ENCODE data around the gene KARS1. TPM values are rescaled to one million over a fixed set of nuclear protein-coding genes. Genes with fewer than 3 reads are reported as not detected.

Gene KARS1
- total RNA-seq, 2 experiments from 2014 or later = 208 TPM

- Mint-ChIP-seq H3K4me1 (ENCODE audit: low read depth) (peaks cover 56% of the 10 kb centered on the region), H3K27me3 (ENCODE audit: low read depth) (no peaks in the 10 kb centered on the region), H3K36me3 (ENCODE audit: low read depth) (peaks cover 58% of the 10 kb centered on the region), H3K4me3 (no peak overlapping the region), H3K9me3 (ENCODE audit: insufficient read depth) (no peaks in the 10 kb centered on the region), H3K27ac (peak overlapping the region; percentile 54)
- DNase-seq (no peak), ATAC-seq (no peak)
- ChIA-PET CTCF (no interaction called here), POLR2A (no interaction called here)
Observed at GRCh38 chr16:75624921-75625334, 22.5 kb downstream of the KARS1 start.

- POLR2A ChIA-PET = interaction anchor here (0.6 to 3.7 kb wide), 17 partner anchors 10 to 316 kb away, joined by 3 to 88 read pairs (median 5); partner anchors contain the start of genes CFDP1, GABARAPL2, KARS1 and TERF2IP
- DNase-seq (peak; percentile 99), ATAC-seq (peak; percentile 95)
- Mint-ChIP-seq H3K36me3 (ENCODE audit: low read depth) (peaks cover 48% of the 10 kb centered on the region), H3K27me3 (ENCODE audit: low read depth) (no peaks in the 10 kb centered on the region), H3K27ac (peak within 1 kb of the TSS; percentile 98), H3K9me3 (ENCODE audit: insufficient read depth) (no peaks in the 10 kb centered on the region), H3K4me1 (ENCODE audit: low read depth) (peaks cover 38% of the 10 kb centered on the region), H3K4me3 (peak within 1 kb of the TSS; percentile 93)
- CTCF ChIA-PET = interaction anchor here (0.6 to 2.6 kb wide), 16 partner anchors 11 to 423 kb away, joined by 3 to 25 read pairs (median 4); partner anchors contain the start of genes KARS1, TERF2IP, TMEM170A and TMEM231
Observed at GRCh38 chr16:75622761-75623605, 24.5 kb downstream of the KARS1 start, which contains the start of gene ADAT1. ADAT1 (minus strand) TSS chr16:75623281; CDS start chr16:75620799, 2,482 bp downstream.

- no peaks in the 10 kb centered on the region for H3K27me3 Mint-ChIP-seq (ENCODE audit: low read depth)
- peak overlapping the region; percentile 93 for H3K4me3 Mint-ChIP-seq
- ATAC-seq (no peak), DNase-seq (no peak)
- peaks cover 41% of the 10 kb centered on the region for H3K36me3 Mint-ChIP-seq (ENCODE audit: low read depth)
- POLR2A ChIA-PET = interaction anchor here (0.7 to 3.7 kb wide), 4 partner anchors 11 to 188 kb away, joined by 3 to 88 read pairs (median 3); partner anchors contain the start of genes CFDP1, CHST6, KARS1 and TERF2IP
- CTCF ChIA-PET = interaction anchor here (0.7 to 2.6 kb wide), 15 partner anchors 20 to 156 kb away, joined by 3 to 25 read pairs (median 6); partner anchors contain the start of genes GABARAPL2, KARS1 and TERF2IP
- no peaks in the 10 kb centered on the region for H3K9me3 Mint-ChIP-seq (ENCODE audit: insufficient read depth)
- peak overlapping the region; percentile 31 for H3K27ac Mint-ChIP-seq
- H3K4me1 Mint-ChIP-seq (ENCODE audit: low read depth) = peaks cover 33% of the 10 kb centered on the region
Observed at GRCh38 chr16:75621170-75621477, 26.3 kb downstream of the KARS1 start.

GRCh38 chr16:75620326-75621169, 26.9 kb downstream of the KARS1 start:
- CTCF ChIA-PET = interaction anchor here (0.7 to 2.6 kb wide), 8 partner anchors 21 to 155 kb away, joined by 3 to 20 read pairs (median 6); no protein-coding TSS in a partner anchor
- POLR2A ChIA-PET = interaction anchor here (0.7 to 3.7 kb wide), 2 partner anchors 11 to 29 kb away, joined by 3 to 88 read pairs; partner anchors contain the start of genes KARS1 and TERF2IP
- Mint-ChIP-seq H3K4me1 (ENCODE audit: low read depth) (peaks cover 33% of the 10 kb centered on the region), H3K9me3 (ENCODE audit: insufficient read depth) (no peaks in the 10 kb centered on the region), H3K4me3 (peak overlapping the region; percentile 3), H3K27me3 (ENCODE audit: low read depth) (no peaks in the 10 kb centered on the region), H3K36me3 (ENCODE audit: low read depth) (peaks cover 40% of the 10 kb centered on the region), H3K27ac (peak overlapping the region; percentile 16)
- DNase-seq (peak; percentile 30), ATAC-seq (no peak)

GRCh38 chr16:75618780-75619179, 28.7 kb downstream of the KARS1 start:
- no peak for DNase-seq
- no peaks in the 10 kb centered on the region for H3K27me3 Mint-ChIP-seq (ENCODE audit: low read depth)
- peaks cover 33% of the 10 kb centered on the region for H3K4me1 Mint-ChIP-seq (ENCODE audit: low read depth)
- H3K27ac Mint-ChIP-seq = peak overlapping the region; percentile 5
- no peak overlapping the region for H3K4me3 Mint-ChIP-seq
- H3K9me3 Mint-ChIP-seq (ENCODE audit: insufficient read depth) = no peaks in the 10 kb centered on the region
- CTCF ChIA-PET = interaction anchor here (2.0 kb wide), 1 partner anchor 102 kb away, joined by 7 read pairs; no protein-coding TSS in a partner anchor
- no peak for ATAC-seq
- peaks cover 44% of the 10 kb centered on the region for H3K36me3 Mint-ChIP-seq (ENCODE audit: low read depth)
- POLR2A ChIA-PET = interaction anchor here (0.6 kb wide), 1 partner anchor 19 kb away, joined by 4 read pairs; no protein-coding TSS in a partner anchor

GRCh38 chr16:75617121-75617520, 30.3 kb downstream of the KARS1 start:
- Mint-ChIP-seq H3K9me3 (ENCODE audit: insufficient read depth) (no peaks in the 10 kb centered on the region), H3K36me3 (ENCODE audit: low read depth) (peaks cover 55% of the 10 kb centered on the region), H3K4me3 (no peak overlapping the region), H3K27ac (peak overlapping the region; percentile 79), H3K4me1 (ENCODE audit: low read depth) (peaks cover 29% of the 10 kb centered on the region), H3K27me3 (ENCODE audit: low read depth) (no peaks in the 10 kb centered on the region)
- ATAC-seq = no peak
- ChIA-PET POLR2A (no interaction called here), CTCF (no interaction called here)
- no peak for DNase-seq

- ChIA-PET POLR2A (interaction anchor here (2.0 kb wide), 1 partner anchor 31 kb away, joined by 4 read pairs; the partner anchor contains the start of genes KARS1 and TERF2IP), CTCF (interaction anchor here (0.6 kb wide), 1 partner anchor 52 kb away, joined by 3 read pairs; no protein-coding TSS in a partner anchor)
- Mint-ChIP-seq H3K27me3 (ENCODE audit: low read depth) (no peaks in the 10 kb centered on the region), H3K27ac (peak overlapping the region; percentile 79), H3K4me1 (ENCODE audit: low read depth) (peaks cover 23% of the 10 kb centered on the region), H3K4me3 (no peak overlapping the region), H3K36me3 (ENCODE audit: low read depth) (peaks cover 56% of the 10 kb centered on the region), H3K9me3 (ENCODE audit: insufficient read depth) (no peaks in the 10 kb centered on the region)
- DNase-seq = no peak
- peak; percentile 15 for ATAC-seq
Observed at GRCh38 chr16:75616521-75617010, 30.9 kb downstream of the KARS1 start.

GRCh38 chr16:75615619-75616018, 31.8 kb downstream of the KARS1 start:
- DNase-seq (no peak), ATAC-seq (no peak)
- ChIA-PET CTCF (interaction anchor here (0.6 to 0.9 kb wide), 2 partner anchors 25 to 33 kb away, joined by 3 read pairs; partner anchors contain the start of gene TERF2IP), POLR2A (interaction anchor here (1.3 to 2.0 kb wide), 2 partner anchors 29 to 32 kb away, joined by 3 to 4 read pairs; partner anchors contain the start of genes KARS1 and TERF2IP)
- no peaks in the 10 kb centered on the region for H3K27me3 Mint-ChIP-seq (ENCODE audit: low read depth)
- H3K4me1 Mint-ChIP-seq (ENCODE audit: low read depth) = peaks cover 14% of the 10 kb centered on the region
- H3K36me3 Mint-ChIP-seq (ENCODE audit: low read depth) = peaks cover 59% of the 10 kb centered on the region
- no peak overlapping the region for H3K4me3 Mint-ChIP-seq
- H3K27ac Mint-ChIP-seq = no peak overlapping the region
- no peaks in the 10 kb centered on the region for H3K9me3 Mint-ChIP-seq (ENCODE audit: insufficient read depth)

GRCh38 chr16:75614066-75614897, 33.2 kb downstream of the KARS1 start:
- Mint-ChIP-seq H3K4me3 (no peak overlapping the region), H3K27ac (no peak overlapping the region), H3K27me3 (ENCODE audit: low read depth) (no peaks in the 10 kb centered on the region), H3K36me3 (ENCODE audit: low read depth) (peaks cover 58% of the 10 kb centered on the region), H3K4me1 (ENCODE audit: low read depth) (peaks cover 9% of the 10 kb centered on the region), H3K9me3 (ENCODE audit: insufficient read depth) (no peaks in the 10 kb centered on the region)
- POLR2A ChIA-PET = interaction anchor here (2.0 kb wide), 1 partner anchor 33 kb away, joined by 4 read pairs; the partner anchor contains the start of genes KARS1 and TERF2IP
- DNase-seq (no peak), ATAC-seq (no peak)
- CTCF ChIA-PET = interaction anchor here (0.7 to 0.9 kb wide), 2 partner anchors 97 to 150 kb away, joined by 3 read pairs; no protein-coding TSS in a partner anchor

- Mint-ChIP-seq H3K27ac (no peak overlapping the region), H3K9me3 (ENCODE audit: insufficient read depth) (peaks cover 5% of the 10 kb centered on the region), H3K36me3 (ENCODE audit: low read depth) (peaks cover 43% of the 10 kb centered on the region), H3K27me3 (ENCODE audit: low read depth) (no peaks in the 10 kb centered on the region), H3K4me3 (no peak overlapping the region), H3K4me1 (ENCODE audit: low read depth) (no peaks in the 10 kb centered on the region)
- no peak for ATAC-seq
- ChIA-PET CTCF (interaction anchor here (1.3 kb wide), 1 partner anchor 30 kb away, joined by 4 read pairs; no protein-coding TSS in a partner anchor), POLR2A (interaction anchor here (1.0 to 1.2 kb wide), 2 partner anchors 16 to 41 kb away, joined by 3 to 6 read pairs; partner anchors contain the start of genes ADAT1, KARS1 and TERF2IP)
- DNase-seq = no peak
Observed at GRCh38 chr16:75606507-75606906, 41.0 kb downstream of the KARS1 start.
